ENCODE data around the gene NT5E.

NT5E gene

GRCh38 chr6:85479208-85479607, 29.3 kb downstream of the NT5E start:
- TF ChIP-seq CTCF (IDR thresholded peaks at IDR 0.05; ENCODE audit: control insufficient read depth, insufficient read depth, low read depth, low read length, missing control alignments), result no peak
- no peak overlapping the region for H3K4me3 ChIP-seq (ENCODE audit: control insufficient read depth, low read depth, low read length)
- DNase-seq (ENCODE audit: low read depth), result no peak

- no peak overlapping the region for H3K4me3 ChIP-seq (ENCODE audit: control insufficient read depth, low read depth, low read length)
- no peak for DNase-seq (ENCODE audit: low read depth)
- TF ChIP-seq CTCF (IDR thresholded peaks at IDR 0.05; ENCODE audit: control insufficient read depth, insufficient read depth, low read depth, low read length, missing control alignments), result no peak
Observed at GRCh38 chr6:85482206-85482904, 32.5 kb downstream of the NT5E start.

- H3K4me3 ChIP-seq (ENCODE audit: control insufficient read depth, low read depth, low read length), result no peak overlapping the region
- peak; percentile 100 for TF ChIP-seq CTCF (IDR thresholded peaks at IDR 0.05; ENCODE audit: control insufficient read depth, insufficient read depth, low read depth, low read length, missing control alignments)
- DNase-seq (ENCODE audit: low read depth), result no peak
Observed at GRCh38 chr6:85482905-85483700, 33.2 kb downstream of the NT5E start.

- DNase-seq (ENCODE audit: low read depth), result no peak
- no peak overlapping the region for H3K4me3 ChIP-seq (ENCODE audit: control insufficient read depth, low read depth, low read length)
- TF ChIP-seq CTCF (IDR thresholded peaks at IDR 0.05; ENCODE audit: control insufficient read depth, insufficient read depth, low read depth, low read length, missing control alignments), result no peak
Observed at GRCh38 chr6:85483846-85484245, 34.0 kb downstream of the NT5E start.

- no peak for TF ChIP-seq CTCF (IDR thresholded peaks at IDR 0.05; ENCODE audit: control insufficient read depth, insufficient read depth, low read depth, low read length, missing control alignments)
- no peak for DNase-seq (ENCODE audit: low read depth)
- H3K4me3 ChIP-seq (ENCODE audit: control insufficient read depth, low read depth, low read length), result no peak overlapping the region
Observed at GRCh38 chr6:85484948-85485347, 35.1 kb downstream of the NT5E start.

GRCh38 chr6:85490516-85491248, 40.8 kb downstream of the NT5E start:
- TF ChIP-seq CTCF (IDR thresholded peaks at IDR 0.05; ENCODE audit: control insufficient read depth, insufficient read depth, low read depth, low read length, missing control alignments), result no peak
- no peak for DNase-seq (ENCODE audit: low read depth)
- H3K4me3 ChIP-seq (ENCODE audit: control insufficient read depth, low read depth, low read length), result no peak overlapping the region
